ACC112 (cell line): ENCODE measurements around the gene SORCS2.

Source experiments
- H2AFZ ChIP-seq: fragments of 200-600 bp; sonication (generic); one replicate; pipeline ENCODE4 v1.6.0; 2017; ENCODE audit warnings: antibody characterized with exemption, low read length; ENCODE audit not compliant: unreplicated experiment
- H3K27ac ChIP-seq: fragments of 200-600 bp; sonication (generic); 2 replicates; pipeline ENCODE4 v1.5.1; 2014; ENCODE audit warnings: low read depth, mild to moderate bottlenecking, antibody characterized with exemption, low read length, moderate library complexity
- H3K27me3 ChIP-seq: fragments of 200-600 bp; sonication (generic); 2 replicates; pipeline ENCODE4 v1.6.1; 2014; ENCODE audit warnings: mild to moderate bottlenecking, antibody characterized with exemption, low read length, moderate library complexity, mixed read lengths; ENCODE audit not compliant: insufficient read depth
- H3K36me3 ChIP-seq: fragments of 200-600 bp; sonication (generic); 2 replicates; pipeline ENCODE4 v1.6.1; 2016; ENCODE audit warnings: mild to moderate bottlenecking, antibody characterized with exemption, low read length, moderate library complexity, mixed read lengths; ENCODE audit not compliant: insufficient read depth
- H3K4me1 ChIP-seq: fragments of 200-600 bp; sonication (generic); one replicate; pipeline ENCODE4 v1.6.1; 2016; ENCODE audit warnings: low read length, mixed read lengths; ENCODE audit not compliant: insufficient read depth, unreplicated experiment, control insufficient read depth
- H3K4me3 ChIP-seq: fragments of 200-600 bp; sonication (generic); 2 replicates; pipeline ENCODE4 v1.5.1; 2014; ENCODE audit warnings: mild to moderate bottlenecking, low read depth, low read length
- H3K79me2 ChIP-seq: fragments of 200-600 bp; sonication (generic); one replicate; pipeline ENCODE4 v1.6.0; 2016; ENCODE audit warnings: low read length; ENCODE audit not compliant: control insufficient read depth, unreplicated experiment, insufficient read depth

The SORCS2 gene

DNA sequence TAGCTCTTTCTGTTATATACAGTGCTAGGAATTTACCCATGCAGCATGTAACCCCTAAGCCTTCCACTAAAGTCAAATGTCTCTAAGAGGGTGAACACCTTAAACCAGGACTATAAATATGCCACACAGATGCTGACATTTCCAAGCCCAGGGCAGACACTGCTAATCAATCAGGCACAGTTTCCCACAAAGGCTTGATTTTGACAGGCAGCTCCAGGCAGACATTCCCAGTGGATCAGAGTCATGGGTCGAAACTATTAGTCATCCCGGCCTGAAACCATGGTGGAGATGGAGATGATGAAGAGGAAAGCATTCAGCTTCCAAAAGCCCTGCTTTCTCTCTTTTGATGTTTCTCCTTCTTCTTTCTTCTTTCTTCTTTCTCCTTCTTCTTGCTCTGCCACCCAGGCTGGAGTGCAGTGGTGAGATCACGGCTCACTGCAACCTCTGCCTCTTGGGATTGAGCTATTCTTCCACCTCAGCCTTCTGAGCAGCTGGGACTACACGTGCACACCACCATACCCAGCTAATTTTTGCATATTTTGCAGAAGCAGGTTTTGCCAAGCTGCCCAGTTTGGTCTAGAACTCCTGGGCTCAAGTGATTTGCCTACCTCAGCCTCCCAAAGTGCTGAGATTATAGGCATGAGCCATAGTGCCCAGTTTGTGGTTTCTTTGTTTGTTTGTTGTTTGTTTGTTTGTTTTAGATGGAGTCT, 21.0 kb upstream of the SORCS2 start:
- H3K4me1 ChIP-seq: no peaks in the 10 kb centered on the region
- H3K27me3 ChIP-seq: no peaks in the 10 kb centered on the region
- no peak overlapping the region for H3K27ac ChIP-seq
- H3K36me3 ChIP-seq: no peaks in the 10 kb centered on the region
- H2AFZ ChIP-seq: no peak overlapping the region
- H3K79me2 ChIP-seq: no peaks in the 10 kb centered on the region
- H3K4me3 ChIP-seq: no peak overlapping the region

GRCh38 chr4:7172508-7172907, 19.8 kb upstream of the SORCS2 start:
- no peaks in the 10 kb centered on the region for H3K79me2 ChIP-seq
- no peaks in the 10 kb centered on the region for H3K4me1 ChIP-seq
- H2AFZ ChIP-seq: no peak overlapping the region
- no peak overlapping the region for H3K27ac ChIP-seq
- no peaks in the 10 kb centered on the region for H3K36me3 ChIP-seq
- H3K4me3 ChIP-seq: no peak overlapping the region
- H3K27me3 ChIP-seq: no peaks in the 10 kb centered on the region

DNA sequence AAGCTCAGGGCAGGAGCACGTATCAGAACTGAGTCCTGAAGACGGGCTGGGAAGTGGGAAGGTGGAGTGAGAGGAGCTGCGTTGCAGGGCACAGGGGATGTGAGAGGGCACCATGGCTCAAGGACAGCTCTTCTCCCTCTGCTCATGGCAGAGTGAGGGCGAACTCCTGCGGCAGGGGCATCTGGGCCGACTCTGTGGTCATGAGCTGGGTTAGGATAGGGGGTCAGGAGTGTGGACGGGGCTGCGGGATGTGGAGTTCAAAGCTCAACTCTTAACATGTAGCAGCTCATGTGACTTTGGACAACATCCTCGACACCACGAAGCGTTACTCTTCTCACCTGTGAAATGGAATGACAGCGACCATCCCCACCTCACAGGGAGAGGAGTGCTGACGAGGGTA, 19.4 kb upstream of the SORCS2 start:
- Histone ChIP-seq H2AFZ (no peak overlapping the region), H3K36me3 (no peaks in the 10 kb centered on the region), H3K4me1 (no peaks in the 10 kb centered on the region), H3K27ac (no peak overlapping the region), H3K4me3 (no peak overlapping the region), H3K27me3 (no peaks in the 10 kb centered on the region), H3K79me2 (no peaks in the 10 kb centered on the region)

- Histone ChIP-seq H3K27ac (no peak overlapping the region), H3K4me3 (no peak overlapping the region), H3K36me3 (no peaks in the 10 kb centered on the region), H3K27me3 (no peaks in the 10 kb centered on the region), H3K79me2 (no peaks in the 10 kb centered on the region), H2AFZ (no peak overlapping the region), H3K4me1 (no peaks in the 10 kb centered on the region)
These were observed 18.4 kb upstream of the SORCS2 start for GRCh38 chr4:7173841-7174449.

GRCh38 chr4:7179158-7179557, 13.2 kb upstream of the SORCS2 start:
- Histone ChIP-seq H3K79me2 (no peaks in the 10 kb centered on the region), H3K27ac (no peak overlapping the region), H3K27me3 (no peaks in the 10 kb centered on the region), H2AFZ (no peak overlapping the region), H3K4me3 (no peak overlapping the region), H3K4me1 (no peaks in the 10 kb centered on the region), H3K36me3 (no peaks in the 10 kb centered on the region)

GRCh38 chr4:7180938-7181337, 11.4 kb upstream of the SORCS2 start:
- Histone ChIP-seq H2AFZ (no peak overlapping the region), H3K27ac (no peak overlapping the region), H3K27me3 (no peaks in the 10 kb centered on the region), H3K36me3 (no peaks in the 10 kb centered on the region), H3K4me1 (no peaks in the 10 kb centered on the region), H3K79me2 (no peaks in the 10 kb centered on the region), H3K4me3 (no peak overlapping the region)

GRCh38 chr4:7182616-7183015, 9.7 kb upstream of the SORCS2 start:
- no peak overlapping the region for H3K27ac ChIP-seq
- no peak overlapping the region for H3K4me3 ChIP-seq
- H3K27me3 ChIP-seq: no peaks in the 10 kb centered on the region
- H3K4me1 ChIP-seq: no peaks in the 10 kb centered on the region
- H3K36me3 ChIP-seq: no peaks in the 10 kb centered on the region
- no peak overlapping the region for H2AFZ ChIP-seq
- no peaks in the 10 kb centered on the region for H3K79me2 ChIP-seq

GRCh38 chr4:7183161-7183560, 9.2 kb upstream of the SORCS2 start:
- H3K27ac ChIP-seq: no peak overlapping the region
- no peaks in the 10 kb centered on the region for H3K4me1 ChIP-seq
- H3K27me3 ChIP-seq: peaks cover 4% of the 10 kb centered on the region
- no peaks in the 10 kb centered on the region for H3K36me3 ChIP-seq
- H2AFZ ChIP-seq: no peak overlapping the region
- H3K4me3 ChIP-seq: no peak overlapping the region
- H3K79me2 ChIP-seq: no peaks in the 10 kb centered on the region

DNA sequence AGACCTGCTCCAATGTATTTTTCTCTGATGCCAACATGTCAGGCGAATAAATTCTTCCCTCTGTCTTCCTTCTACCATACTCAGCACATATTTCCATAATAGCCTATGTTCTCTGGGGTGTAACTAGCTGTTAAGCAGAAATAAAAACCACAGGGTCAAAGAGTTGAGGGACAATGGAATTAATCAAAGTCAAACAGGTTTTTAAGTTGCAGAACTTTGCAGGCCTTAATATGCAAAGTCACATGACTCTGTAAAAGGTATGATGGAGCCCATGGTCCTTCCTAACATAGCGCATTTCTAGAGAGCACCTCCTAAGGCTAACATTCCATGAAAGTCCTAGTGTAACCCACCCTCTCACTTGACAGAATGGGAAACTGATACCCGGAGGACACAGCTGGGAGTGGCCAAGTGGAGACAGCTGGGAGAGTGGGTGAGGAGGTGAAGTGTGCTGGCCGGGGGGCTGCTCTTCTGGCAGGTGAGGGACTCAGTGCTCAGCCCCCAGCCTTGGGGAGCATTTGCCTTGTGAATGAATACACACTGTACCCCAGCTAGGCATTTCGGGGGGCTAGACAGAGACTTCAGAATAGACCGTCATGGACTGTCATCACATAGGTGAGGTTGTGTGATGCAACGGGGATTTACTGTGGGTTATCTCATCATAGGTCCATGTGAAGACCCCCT, 8.4 kb upstream of the SORCS2 start:
- H2AFZ ChIP-seq: no peak overlapping the region
- peaks cover 12% of the 10 kb centered on the region for H3K27me3 ChIP-seq
- H3K4me3 ChIP-seq: no peak overlapping the region
- H3K79me2 ChIP-seq: no peaks in the 10 kb centered on the region
- H3K4me1 ChIP-seq: no peaks in the 10 kb centered on the region
- no peak overlapping the region for H3K27ac ChIP-seq
- H3K36me3 ChIP-seq: no peaks in the 10 kb centered on the region

DNA sequence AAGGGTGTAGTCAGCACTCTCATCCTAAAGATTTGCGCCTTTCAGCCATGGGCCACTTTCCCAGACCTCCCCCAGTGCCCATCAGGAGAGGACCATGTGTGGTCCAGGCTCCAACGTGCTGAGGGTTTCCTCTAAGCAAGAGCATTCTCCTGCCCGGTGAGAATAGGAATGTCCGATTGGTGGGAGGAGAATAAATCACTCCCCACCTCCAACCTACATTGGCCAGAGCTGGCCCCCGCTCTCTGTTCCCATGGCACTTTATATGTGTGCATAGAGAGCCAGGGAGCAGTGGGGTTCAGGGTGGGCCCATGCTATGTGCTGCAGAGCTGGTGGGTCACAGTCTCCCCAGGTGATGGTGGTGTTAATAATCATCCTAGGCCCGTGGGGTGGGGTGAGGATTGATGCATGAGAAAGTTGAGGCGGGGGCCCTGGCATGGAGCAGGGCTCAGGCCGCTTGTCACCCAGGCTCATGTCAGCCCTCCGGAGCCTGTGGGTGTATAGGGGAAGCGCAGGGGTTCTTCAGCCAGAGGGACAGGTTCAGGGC, 6.8 kb upstream of the SORCS2 start:
- H3K27ac ChIP-seq: no peak overlapping the region

More for the DNA sequence above, 6.8 kb upstream of the SORCS2 start:
- Histone ChIP-seq H3K27me3 (peaks cover 27% of the 10 kb centered on the region), H3K4me1 (no peaks in the 10 kb centered on the region), H3K79me2 (no peaks in the 10 kb centered on the region), H3K4me3 (no peak overlapping the region), H2AFZ (no peak overlapping the region), H3K36me3 (no peaks in the 10 kb centered on the region)
